B cell (primary cell): ENCODE measurements around the gene MICAL3. TPM values are rescaled to one million over a fixed set of nuclear protein-coding genes. Genes with fewer than 3 reads are reported as not detected.
A peak's percentile ranks its signal among the peaks of the same experiment; 100 is the strongest.

Experiments
- ATAC-seq: fragments of 200-7000 bp; cut with Tn5 transposase; one replicate; pipeline ENCODE4 v1.10.0; 2021; ENCODE audit warnings: low read depth, mild to moderate bottlenecking, moderate number of reproducible peaks, moderate library complexity
- CTCF ChIA-PET: fragments of 350-600 bp; sonication (Branson Sonifier 250); formaldehyde crosslinking; loops from one replicate; lab custom pipeline; 2021; ENCODE audit warnings: antibody characterized with exemption, inconsistent platforms; lab: Charles Lee
- POLR2A ChIA-PET: fragments of 350-600 bp; sonication (Branson Sonifier 250); formaldehyde crosslinking; loops from one replicate; lab custom pipeline; 2021; ENCODE audit warnings: antibody characterized with exemption; lab: Charles Lee
- DNase-seq: peaks from one replicate; pipeline ENCODE4 v3.0.0; 2013
- H2AFZ ChIP-seq: 2 replicates; pipeline ENCODE4 v1.6.1; 2012; ENCODE audit warnings: mild to moderate bottlenecking, low read depth, low read length; ENCODE audit not compliant: insufficient read depth, poor library complexity, severe bottlenecking
- H3K27ac ChIP-seq, 2 donors: 1 replicate in 1 of 2; 2 replicates in 1 of 2; pipeline ENCODE4 v1.5.1; 2012 to 2013; ENCODE audit warnings: low read length in 2 of 2, mild to moderate bottlenecking in 2 of 2, moderate library complexity in 1 of 2
- H3K27me3 ChIP-seq, 4 experiments: fragments of 200-600 bp in 1 of 4; sonication (generic) in 1 of 4; replicated peaks in 1 of 4; 1 replicate in 2 of 4; 2 replicates in 2 of 4; pipeline versions ENCODE4 v1.6.1 to v1.7.0; 2013 to 2016; ENCODE audit warnings: low read length in 3 of 4, mild to moderate bottlenecking in 2 of 4, mixed read lengths in 1 of 4, moderate library complexity in 1 of 4; ENCODE audit not compliant: insufficient read depth in 4 of 4, control insufficient read depth in 3 of 4; ENCODE audit errors: control extremely low read depth in 1 of 4
- H3K36me3 ChIP-seq, 2 experiments: replicated peaks in 1 of 2; 1 replicate in 1 of 2; 2 replicates in 1 of 2; pipeline versions ENCODE4 v1.6.1 to v1.7.1; 2013; ENCODE audit warnings: low read length in 1 of 2; ENCODE audit not compliant: insufficient read depth in 2 of 2, control insufficient read depth in 1 of 2; ENCODE audit errors: control extremely low read depth in 1 of 2, extremely low read depth in 1 of 2
- H3K4me1 ChIP-seq, 2 donors: fragments of 200-600 bp in 1 of 2; sonication (generic) in 1 of 2; 1 replicate in 1 of 2; 2 replicates in 1 of 2; pipeline versions ENCODE4 v1.5.1 to v1.6.1; 2013 to 2017; ENCODE audit warnings: low read length in 2 of 2; ENCODE audit not compliant: control insufficient read depth in 2 of 2, insufficient read depth in 2 of 2
- H3K4me2 ChIP-seq: replicated peaks from 2 replicates; pipeline ENCODE3; 2012; ENCODE audit warnings: mild to moderate bottlenecking, low read depth, low read length; ENCODE audit not compliant: poor library complexity, severe bottlenecking
- H3K4me3 ChIP-seq, 5 experiments: fragments of 200-600 bp in 1 of 5; sonication (generic) in 1 of 5; 1 replicate in 3 of 5; 2 replicates in 2 of 5; pipeline versions ENCODE4 v1.5.1 to v1.7.0; 2011 to 2016; ENCODE audit warnings: low read length in 4 of 5, mild to moderate bottlenecking in 4 of 5, low read depth in 2 of 5, control low read depth in 1 of 5, moderate library complexity in 1 of 5; ENCODE audit not compliant: insufficient read depth in 1 of 5; ENCODE audit errors: control extremely low read depth in 1 of 5, extremely low read depth in 1 of 5
- H3K79me2 ChIP-seq: fragments of 200-600 bp; sonication (generic); one replicate; pipeline ENCODE4 v1.6.0; 2016; ENCODE audit warnings: low read length; ENCODE audit not compliant: control insufficient read depth, insufficient read depth
- H3K9ac ChIP-seq: fragments of 200-600 bp; sonication (generic); 2 replicates; pipeline ENCODE4 v1.6.1; 2017; ENCODE audit warnings: mild to moderate bottlenecking, low read length, moderate library complexity
- H3K9me3 ChIP-seq, 3 donors: one replicate each; pipeline versions ENCODE4 v1.6.1 to v1.7.1; 2013; ENCODE audit warnings: low read length in 2 of 3; ENCODE audit not compliant: control insufficient read depth in 2 of 3, insufficient read depth in 1 of 3; ENCODE audit errors: control extremely low read depth in 1 of 3
- H4K20me1 ChIP-seq: 2 replicates; pipeline ENCODE4 v1.6.0; 2012; ENCODE audit warnings: mild to moderate bottlenecking, low read length; ENCODE audit not compliant: insufficient read depth, control insufficient read depth, poor library complexity, severe bottlenecking
- H3K27ac Mint-ChIP-seq: one replicate; pipeline ENCODE4 v1.8.0; 2021; ENCODE audit warnings: mixed read lengths
- H3K27me3 Mint-ChIP-seq: one replicate; pipeline ENCODE4 v1.8.0; 2021; ENCODE audit warnings: mixed read lengths
- H3K4me1 Mint-ChIP-seq: one replicate; pipeline ENCODE4 v1.8.0; 2021; ENCODE audit warnings: mixed read lengths
- H3K4me3 Mint-ChIP-seq: one replicate; pipeline ENCODE4 v1.8.0; 2021; ENCODE audit warnings: mixed read lengths
- H3K9me3 Mint-ChIP-seq: one replicate; pipeline ENCODE4 v1.8.0; 2022; ENCODE audit warnings: mixed read lengths; ENCODE audit not compliant: insufficient read depth
- EZH2 ChIP-seq: IDR thresholded peaks from 2 replicates; pipeline ENCODE4 v1.6.1; 2012; ENCODE audit warnings: borderline replicate concordance, low read depth, mild to moderate bottlenecking, moderate library complexity, low read length; ENCODE audit not compliant: insufficient read depth, poor library complexity, severe bottlenecking
- WGBS: methylation state at CpG from one replicate; pipeline ENCODE4 v1.1.5; 2013; ENCODE audit warnings: missing lambda C conversion rate; ENCODE audit not compliant: insufficient coverage; 5-methylcytosine and 5-hydroxymethylcytosine counted together
- intact Hi-C: fragments of 100-400 bp; cut with micrococcal nuclease; formaldehyde crosslinking; loops from one replicate; pipeline ENCODE4 v1.10.0; 2022
- polyA plus RNA-seq: library from polyadenylated mRNA; depleted of rRNA; stranded (reverse); fragments of >200 nt; gene quantifications from 2 replicates; pipeline ENCODE4 v1.2.3, GENCODE V29; 2012
- total RNA-seq, 2 donors: library from RNA; stranded (reverse); fragments of 120-200 nt in 1 of 2; gene quantifications; 1 replicate in 1 of 2; 2 replicates in 1 of 2; pipeline versions ENCODE4 v1.2.3 to v1.2.4, GENCODE V29; 2013 to 2022
- TF ChIP-seq, protein P1 (sequence below): fragments of 200-600 bp; IDR thresholded peaks from one replicate; pipeline ENCODE4 v1.8.0; 2022; ENCODE audit warnings: antibody characterized with exemption, mild to moderate bottlenecking

Gene MICAL3
- total and polyA plus RNA-seq, 2 donors (not counting 1 experiment from before 2014, with no cell fraction given): 50.5 to 253 TPM

DNA sequence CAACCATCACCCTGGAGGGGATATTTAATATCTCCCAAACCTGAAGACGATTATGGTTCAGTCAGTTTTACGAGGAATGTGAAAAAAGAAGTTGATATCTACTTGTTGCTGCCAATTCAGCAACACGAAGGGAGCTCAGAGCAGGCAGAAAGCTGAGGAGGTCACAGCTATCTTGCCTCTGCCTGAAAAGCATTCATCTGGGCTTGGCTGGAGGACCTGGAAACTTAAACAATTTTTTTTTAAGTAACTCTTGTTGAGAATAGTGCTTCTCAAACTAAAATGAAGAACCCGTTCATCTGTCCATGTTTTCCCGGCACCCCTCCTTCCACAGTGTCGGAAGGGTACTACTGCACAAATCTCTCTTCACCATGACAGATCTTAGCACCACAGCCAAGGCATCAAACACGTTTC lies 98.9 kb downstream of the MICAL3 start:
- TF ChIP-seq, protein P1, sequence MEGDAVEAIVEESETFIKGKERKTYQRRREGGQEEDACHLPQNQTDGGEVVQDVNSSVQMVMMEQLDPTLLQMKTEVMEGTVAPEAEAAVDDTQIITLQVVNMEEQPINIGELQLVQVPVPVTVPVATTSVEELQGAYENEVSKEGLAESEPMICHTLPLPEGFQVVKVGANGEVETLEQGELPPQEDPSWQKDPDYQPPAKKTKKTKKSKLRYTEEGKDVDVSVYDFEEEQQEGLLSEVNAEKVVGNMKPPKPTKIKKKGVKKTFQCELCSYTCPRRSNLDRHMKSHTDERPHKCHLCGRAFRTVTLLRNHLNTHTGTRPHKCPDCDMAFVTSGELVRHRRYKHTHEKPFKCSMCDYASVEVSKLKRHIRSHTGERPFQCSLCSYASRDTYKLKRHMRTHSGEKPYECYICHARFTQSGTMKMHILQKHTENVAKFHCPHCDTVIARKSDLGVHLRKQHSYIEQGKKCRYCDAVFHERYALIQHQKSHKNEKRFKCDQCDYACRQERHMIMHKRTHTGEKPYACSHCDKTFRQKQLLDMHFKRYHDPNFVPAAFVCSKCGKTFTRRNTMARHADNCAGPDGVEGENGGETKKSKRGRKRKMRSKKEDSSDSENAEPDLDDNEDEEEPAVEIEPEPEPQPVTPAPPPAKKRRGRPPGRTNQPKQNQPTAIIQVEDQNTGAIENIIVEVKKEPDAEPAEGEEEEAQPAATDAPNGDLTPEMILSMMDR: no peak
- TF ChIP-seq EZH2: no peak
- intact Hi-C loops: no loop called here
- Histone ChIP-seq H2AFZ (no peak overlapping the region), H3K4me3 (no peak overlapping the region), H3K9me3 (no peaks in the 10 kb centered on the region), H3K4me2 (no peak overlapping the region), H3K27me3 (no peaks in the 10 kb centered on the region), H3K79me2 (peaks cover 100% of the 10 kb centered on the region), H4K20me1 (peaks cover 100% of the 10 kb centered on the region), H3K4me1 (peaks cover 69 to 77% of the 10 kb centered on the region in 2 donors), H3K36me3 (peaks cover 0 to 6% of the 10 kb centered on the region in 2 experiments), H3K27ac (peak overlapping the region in 1 of 2 donors; percentile 18), H3K9ac (no peak overlapping the region)
- H3K4me1 Mint-ChIP-seq: peaks cover 42% of the 10 kb centered on the region
- 80% methylated on average over 7 of the region's 7 CpGs for WGBS
- ATAC-seq (no peak), DNase-seq (no peak)
- no peaks in the 10 kb centered on the region for H3K9me3 Mint-ChIP-seq
- CTCF ChIA-PET: no interaction called here
- POLR2A ChIA-PET: no interaction called here
- H3K4me3 Mint-ChIP-seq: no peak overlapping the region
- no peaks in the 10 kb centered on the region for H3K27me3 Mint-ChIP-seq
- no peak overlapping the region for H3K27ac Mint-ChIP-seq

DNA sequence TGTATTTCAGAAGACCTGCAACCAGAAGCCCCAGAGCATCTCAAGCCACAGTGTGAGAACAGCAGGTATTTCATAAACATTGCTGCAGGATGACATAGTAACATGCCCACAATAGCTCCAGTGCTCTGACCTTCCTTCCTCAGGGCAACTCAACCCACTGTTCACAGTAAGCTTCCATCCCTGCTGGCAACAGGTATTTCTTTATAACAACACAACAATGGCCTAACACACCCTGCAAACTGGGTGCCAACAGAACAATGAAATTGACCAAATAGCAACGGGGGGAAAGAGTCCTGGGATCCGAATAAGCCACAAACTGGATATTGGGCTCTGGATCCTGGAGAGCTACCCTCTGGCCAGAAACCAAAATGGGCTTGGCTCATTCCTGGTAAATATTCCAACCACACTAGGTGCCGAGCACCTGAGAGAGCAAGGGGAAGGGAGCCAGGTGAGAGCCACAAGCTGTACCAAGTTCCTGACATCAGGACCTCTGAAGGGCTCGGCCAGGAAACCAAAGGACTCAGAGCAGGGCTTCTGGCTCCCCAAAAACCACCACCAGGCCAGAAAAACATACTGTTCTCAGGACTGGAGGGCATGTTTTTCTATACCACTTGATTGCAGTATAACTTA lies 99.5 kb downstream of the MICAL3 start:
- no peak overlapping the region for H3K9ac ChIP-seq
- no peak for ATAC-seq
- no peak for TF ChIP-seq EZH2
- TF ChIP-seq, protein P1: no peak
- Mint-ChIP-seq H3K27me3 (no peaks in the 10 kb centered on the region), H3K27ac (peak overlapping the region; percentile 34), H3K9me3 (no peaks in the 10 kb centered on the region), H3K4me1 (peaks cover 37% of the 10 kb centered on the region), H3K4me3 (no peak overlapping the region)
- CTCF ChIA-PET: no interaction called here
- no peaks in the 10 kb centered on the region for H3K9me3 ChIP-seq
- peaks cover 100% of the 10 kb centered on the region for H3K79me2 ChIP-seq
- H3K4me1 ChIP-seq: peaks cover 71 to 80% of the 10 kb centered on the region in 2 donors
- intact Hi-C loops: no loop called here
- H3K27ac ChIP-seq: no peak overlapping the region
- H2AFZ ChIP-seq: no peak overlapping the region
- H3K36me3 ChIP-seq: peaks cover 0 to 7% of the 10 kb centered on the region in 2 experiments
- POLR2A ChIA-PET: interaction anchor here (0.6 kb wide), 1 partner anchor 83 kb away, joined by 6 read pairs; no protein-coding TSS in a partner anchor
- no peak overlapping the region for H3K4me3 ChIP-seq
- WGBS: 96% methylated on average over 4 of the region's 4 CpGs
- H3K27me3 ChIP-seq: no peaks in the 10 kb centered on the region
- no peak for DNase-seq
- H3K4me2 ChIP-seq: peak overlapping the region; percentile 0
- H4K20me1 ChIP-seq: peaks cover 100% of the 10 kb centered on the region
